Measurements from ENCODE around the gene NTHL1.

DNA sequence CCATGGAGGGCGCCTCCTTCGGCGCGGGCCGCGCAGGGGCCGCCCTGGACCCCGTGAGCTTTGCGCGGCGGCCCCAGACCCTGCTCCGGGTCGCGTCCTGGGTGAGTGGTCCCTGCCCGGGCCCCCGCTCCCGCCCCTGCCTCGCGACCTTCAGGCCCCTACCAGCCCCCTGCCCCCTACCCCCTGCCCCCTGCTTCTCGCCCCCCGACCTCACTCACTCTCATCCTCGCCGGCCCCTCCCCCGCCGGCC lies 57.6 kb downstream of the NTHL1 start:
- TF ChIP-seq EP300 (IDR thresholded peaks at IDR 0.05) (no peak), POLR2A (IDR thresholded peaks at IDR 0.05) (no peak)
- TF ChIP-seq, protein P1, sequence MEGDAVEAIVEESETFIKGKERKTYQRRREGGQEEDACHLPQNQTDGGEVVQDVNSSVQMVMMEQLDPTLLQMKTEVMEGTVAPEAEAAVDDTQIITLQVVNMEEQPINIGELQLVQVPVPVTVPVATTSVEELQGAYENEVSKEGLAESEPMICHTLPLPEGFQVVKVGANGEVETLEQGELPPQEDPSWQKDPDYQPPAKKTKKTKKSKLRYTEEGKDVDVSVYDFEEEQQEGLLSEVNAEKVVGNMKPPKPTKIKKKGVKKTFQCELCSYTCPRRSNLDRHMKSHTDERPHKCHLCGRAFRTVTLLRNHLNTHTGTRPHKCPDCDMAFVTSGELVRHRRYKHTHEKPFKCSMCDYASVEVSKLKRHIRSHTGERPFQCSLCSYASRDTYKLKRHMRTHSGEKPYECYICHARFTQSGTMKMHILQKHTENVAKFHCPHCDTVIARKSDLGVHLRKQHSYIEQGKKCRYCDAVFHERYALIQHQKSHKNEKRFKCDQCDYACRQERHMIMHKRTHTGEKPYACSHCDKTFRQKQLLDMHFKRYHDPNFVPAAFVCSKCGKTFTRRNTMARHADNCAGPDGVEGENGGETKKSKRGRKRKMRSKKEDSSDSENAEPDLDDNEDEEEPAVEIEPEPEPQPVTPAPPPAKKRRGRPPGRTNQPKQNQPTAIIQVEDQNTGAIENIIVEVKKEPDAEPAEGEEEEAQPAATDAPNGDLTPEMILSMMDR (IDR thresholded peaks at IDR 0.05): no peak

All from ovary (tissue), 3 donors.